ENCODE results near the gene PIK3R5.

The PIK3R5 gene

DNA sequence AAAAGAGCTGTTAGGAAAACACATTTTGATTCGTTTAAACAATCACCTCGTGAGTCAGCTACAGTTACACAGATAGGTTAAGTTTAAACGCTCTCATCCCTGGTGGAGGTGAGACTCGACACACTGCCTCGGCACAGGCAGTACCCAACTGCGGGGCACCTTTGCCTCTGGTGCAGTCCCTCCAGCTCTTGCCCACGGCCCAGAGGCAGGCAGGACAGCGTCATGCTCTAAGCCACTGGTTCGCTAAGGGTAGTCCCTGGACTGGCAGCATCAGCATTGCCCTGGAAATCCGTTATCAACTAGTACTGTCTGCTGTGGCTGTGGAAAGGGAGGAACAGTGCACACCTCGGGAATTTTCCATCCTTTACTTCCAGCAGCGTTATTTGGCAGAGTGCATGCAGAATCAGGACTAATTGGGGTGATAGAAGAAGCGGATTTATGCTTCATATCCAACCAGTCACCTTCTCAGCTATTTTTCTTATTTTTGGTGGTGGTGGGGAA lies 94.4 kb downstream of the PIK3R5 start:
- TF ChIP-seq FOXM1 (IDR thresholded peaks at IDR 0.05; ENCODE audit: borderline replicate concordance, low read depth) (no peak), CREB1 (IDR thresholded peaks at IDR 0.05; ENCODE audit: low read depth) (no peak), ZBTB7A (IDR thresholded peaks at IDR 0.05; ENCODE audit: low read depth) (no peak), CEBPB (IDR thresholded peaks at IDR 0.05) (no peak), USF1 (IDR thresholded peaks at IDR 0.05) (no peak), EP300 (IDR thresholded peaks at IDR 0.05; ENCODE audit: borderline replicate concordance) (no peak), YY1 (IDR thresholded peaks at IDR 0.05; ENCODE audit: low read depth) (no peak), RAD21 (IDR thresholded peaks at IDR 0.05; ENCODE audit: low read depth) (no peak), NFIC (IDR thresholded peaks at IDR 0.05) (no peak), TEAD4 (IDR thresholded peaks at IDR 0.05) (no peak), TCF12 (IDR thresholded peaks at IDR 0.05; ENCODE audit: low read depth) (no peak), EGR1 (IDR thresholded peaks at IDR 0.05) (no peak), REST (IDR thresholded peaks at IDR 0.05; ENCODE audit: low read depth) (no peak), TAF1 (IDR thresholded peaks at IDR 0.05; ENCODE audit: low read depth) (no peak)
- TF ChIP-seq, protein P1, sequence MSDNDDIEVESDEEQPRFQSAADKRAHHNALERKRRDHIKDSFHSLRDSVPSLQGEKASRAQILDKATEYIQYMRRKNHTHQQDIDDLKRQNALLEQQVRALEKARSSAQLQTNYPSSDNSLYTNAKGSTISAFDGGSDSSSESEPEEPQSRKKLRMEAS (IDR thresholded peaks at IDR 0.05) = no peak

- no peak for TF ChIP-seq TEAD4 (IDR thresholded peaks at IDR 0.05)
These were observed 95.0 kb downstream of the PIK3R5 start for GRCh38 chr17:8870406-8871040.

DNA sequence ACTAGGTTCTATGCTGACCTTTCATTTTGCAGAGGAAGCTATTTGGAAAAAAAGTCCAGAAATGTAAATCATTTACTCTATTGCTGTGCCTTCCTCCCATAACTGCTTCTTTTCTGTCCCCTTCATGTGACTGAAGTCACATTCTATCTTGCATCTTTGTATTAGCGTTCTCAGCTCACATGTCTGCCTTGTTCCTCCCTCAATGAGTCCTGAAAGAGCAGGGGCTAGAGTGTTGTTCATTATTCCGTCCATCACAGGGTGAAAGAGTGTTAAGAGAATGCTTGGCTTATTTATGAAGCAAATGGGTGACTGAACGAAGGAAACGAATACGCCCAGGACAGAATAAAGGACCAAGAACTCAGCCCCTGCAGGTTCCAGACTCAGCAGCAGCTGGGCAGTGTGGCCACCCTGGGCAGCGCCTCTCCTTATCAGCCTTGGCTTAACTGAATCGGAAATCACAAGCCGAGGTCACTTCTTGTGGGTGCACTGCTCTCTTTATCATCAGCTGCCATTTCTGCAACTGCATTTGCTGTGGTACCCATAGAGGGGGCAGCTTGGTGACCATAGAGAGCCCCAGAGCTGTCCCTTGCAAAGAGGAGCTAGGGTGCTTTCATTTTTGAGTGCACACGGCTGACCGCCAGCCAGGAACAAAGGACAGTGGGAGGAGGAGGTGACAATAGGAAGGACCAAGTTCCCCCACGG lies 96.2 kb downstream of the PIK3R5 start:
- TF ChIP-seq YY1 (IDR thresholded peaks at IDR 0.05; ENCODE audit: low read depth) (no peak), EP300 (IDR thresholded peaks at IDR 0.05; ENCODE audit: borderline replicate concordance) (no peak), USF1 (IDR thresholded peaks at IDR 0.05) (no peak), TEAD4 (IDR thresholded peaks at IDR 0.05) (no peak), FOXM1 (IDR thresholded peaks at IDR 0.05; ENCODE audit: borderline replicate concordance, low read depth) (no peak), NFIC (IDR thresholded peaks at IDR 0.05) (no peak), TAF1 (IDR thresholded peaks at IDR 0.05; ENCODE audit: low read depth) (no peak), ZBTB7A (IDR thresholded peaks at IDR 0.05; ENCODE audit: low read depth) (no peak), REST (IDR thresholded peaks at IDR 0.05; ENCODE audit: low read depth) (no peak), TCF12 (IDR thresholded peaks at IDR 0.05; ENCODE audit: low read depth) (no peak)

DNA sequence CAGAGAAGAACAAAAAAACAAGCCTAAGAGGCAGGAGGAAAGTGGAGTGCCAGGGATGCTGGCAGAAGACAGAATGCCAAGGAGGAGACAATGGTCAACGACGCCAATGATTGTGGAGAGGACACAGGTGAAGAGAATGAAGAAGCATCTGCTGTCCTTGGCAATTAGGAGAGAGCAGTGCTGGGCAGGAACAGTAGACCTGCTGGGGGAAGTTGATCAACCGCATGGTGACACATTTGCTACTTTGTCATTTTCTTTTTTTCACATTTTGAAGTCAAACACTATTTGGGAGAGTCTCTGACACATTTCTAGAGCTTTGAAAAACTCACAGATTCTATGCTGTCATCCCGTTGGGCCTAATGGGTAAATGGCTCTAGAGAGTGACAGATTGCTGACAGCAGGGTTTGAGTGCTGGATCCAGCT lies 97.0 kb downstream of the PIK3R5 start:
- no peak for TF ChIP-seq USF1 (IDR thresholded peaks at IDR 0.05)
- TF ChIP-seq NFIC (IDR thresholded peaks at IDR 0.05) = no peak
- TF ChIP-seq RAD21 (IDR thresholded peaks at IDR 0.05; ENCODE audit: low read depth) = no peak
- TF ChIP-seq EGR1 (IDR thresholded peaks at IDR 0.05) = no peak
- TF ChIP-seq YY1 (IDR thresholded peaks at IDR 0.05; ENCODE audit: low read depth) = no peak
- TF ChIP-seq EP300 (IDR thresholded peaks at IDR 0.05; ENCODE audit: borderline replicate concordance) = no peak
- no peak for TF ChIP-seq FOXM1 (IDR thresholded peaks at IDR 0.05; ENCODE audit: borderline replicate concordance, low read depth)

- TF ChIP-seq EP300 (IDR thresholded peaks at IDR 0.05; ENCODE audit: borderline replicate concordance) = no peak
- TF ChIP-seq ZBTB7A (IDR thresholded peaks at IDR 0.05; ENCODE audit: low read depth) = no peak
- TF ChIP-seq CEBPB (IDR thresholded peaks at IDR 0.05) = no peak
- TF ChIP-seq, protein P1 (IDR thresholded peaks at IDR 0.05) = no peak
- TF ChIP-seq EGR1 (IDR thresholded peaks at IDR 0.05) = no peak
- no peak for TF ChIP-seq NFIC (IDR thresholded peaks at IDR 0.05)
- TF ChIP-seq REST (IDR thresholded peaks at IDR 0.05; ENCODE audit: low read depth) = no peak
- TF ChIP-seq CREB1 (IDR thresholded peaks at IDR 0.05; ENCODE audit: low read depth) = no peak
- TF ChIP-seq RAD21 (IDR thresholded peaks at IDR 0.05; ENCODE audit: low read depth) = no peak
- TF ChIP-seq FOXM1 (IDR thresholded peaks at IDR 0.05; ENCODE audit: borderline replicate concordance, low read depth) = no peak
These were observed 97.4 kb downstream of the PIK3R5 start for GRCh38 chr17:8868092-8868491.

Measured in Ishikawa (cell line).